GM15510 (cell line): ENCODE measurements around the gene ZFPL1.

Source experiments
- POLR2A ChIP-seq: IDR thresholded peaks from 3 replicates; pipeline ENCODE4 v1.6.1; 2011; ENCODE audit warnings: borderline replicate concordance; ENCODE audit not compliant: insufficient read length; ENCODE audit errors: extremely low read depth

ZFPL1 gene

GRCh38 chr11:65134240-65134951 lies 50.4 kb downstream of the ZFPL1 start, which contains the start of gene SYVN1:
Gene SYVN1 (minus strand): TSS chr11:65134519. CDS start chr11:65133601, 918 bp downstream.
- TF ChIP-seq POLR2A, result peak; percentile 86

GRCh38 chr11:65134952-65135632 lies 51.1 kb downstream of the ZFPL1 start:
- peak; percentile 68 for TF ChIP-seq POLR2A

- TF ChIP-seq POLR2A, result no peak
These were observed 51.7 kb downstream of the ZFPL1 start for GRCh38 chr11:65135633-65136145.

- TF ChIP-seq POLR2A, result no peak
These were observed 52.6 kb downstream of the ZFPL1 start for GRCh38 chr11:65136515-65137096.
